ENCODE data around the gene PHETA2. TPM values are rescaled to one million over a fixed set of nuclear protein-coding genes. Genes with fewer than 3 reads are reported as not detected.

The PHETA2 gene
- total RNA-seq, 1 experiment from 2014 or later, result 19.7 TPM

DNA sequence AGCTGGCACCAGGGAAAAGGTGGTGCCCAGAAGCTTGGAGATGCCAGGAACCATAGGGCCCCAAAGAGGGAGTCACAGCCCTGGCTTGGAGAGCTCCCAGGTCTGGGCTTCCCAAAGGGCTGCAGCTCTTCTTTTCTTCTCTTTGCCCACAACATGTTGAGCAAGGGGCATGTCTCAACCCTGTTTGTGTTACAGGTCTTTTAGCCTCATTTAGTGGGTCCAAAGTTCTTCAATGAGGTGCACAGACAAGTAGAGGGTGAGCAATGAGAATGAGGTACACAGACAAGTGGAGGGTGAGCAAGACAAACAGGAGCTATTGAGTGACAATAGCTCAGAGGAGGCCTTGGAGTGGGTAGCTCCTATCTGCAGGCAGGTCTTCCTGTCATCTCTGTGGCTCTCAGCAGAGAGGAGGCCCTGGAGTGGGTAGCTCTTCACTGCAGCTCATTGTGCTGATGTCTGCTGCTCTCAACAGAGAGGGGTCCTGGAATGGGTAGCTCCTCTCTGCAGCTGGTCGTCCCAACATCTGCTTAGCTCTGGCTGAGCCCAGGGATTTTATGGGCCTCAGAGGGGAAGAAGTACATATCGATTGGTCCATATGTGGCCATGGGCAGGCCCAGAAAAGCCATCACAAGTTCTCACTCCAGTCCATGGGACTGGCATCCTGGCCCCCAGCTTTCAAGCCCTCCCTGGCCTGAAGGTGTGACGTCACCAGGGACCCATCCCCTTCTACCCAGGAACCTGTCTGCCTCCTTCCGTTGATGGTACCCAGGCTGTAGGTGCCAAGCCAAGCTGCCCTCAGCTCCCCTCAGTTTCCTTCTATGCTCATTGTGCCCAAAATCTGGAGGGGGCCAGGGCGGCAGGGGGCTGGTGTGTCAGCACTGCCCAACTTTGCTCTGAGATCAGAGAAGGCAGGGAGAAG, 40.5 kb upstream of the PHETA2 start:
- Mint-ChIP-seq H3K27ac (ENCODE audit: unreplicated experiment) (no peak overlapping the region), H3K27me3 (ENCODE audit: insufficient read depth, unreplicated experiment) (peaks cover 2% of the 10 kb centered on the region), H3K9me3 (ENCODE audit: unreplicated experiment) (no peaks in the 10 kb centered on the region), H3K4me1 (ENCODE audit: low read depth, unreplicated experiment) (no peaks in the 10 kb centered on the region), H3K36me3 (ENCODE audit: insufficient read depth, unreplicated experiment) (no peaks in the 10 kb centered on the region), H3K4me3 (ENCODE audit: unreplicated experiment) (no peak overlapping the region)
- BruUV-seq (replicated peaks), result no TSS peak
- ChIA-PET POLR2A (no interaction called here), CTCF (interaction anchor here (1.0 kb wide), 1 partner anchor 87 kb away, joined by 3 read pairs; the partner anchor contains the start of gene CENPM)
- H3K9me3 ChIP-seq, result peaks cover 16% of the 10 kb centered on the region
- H3K27me3 ChIP-seq (replicated peaks; ENCODE audit: control insufficient read depth, insufficient read depth, low read length), result no peaks in the 10 kb centered on the region
- no peak for DNase-seq
- TF ChIP-seq, protein P1, sequence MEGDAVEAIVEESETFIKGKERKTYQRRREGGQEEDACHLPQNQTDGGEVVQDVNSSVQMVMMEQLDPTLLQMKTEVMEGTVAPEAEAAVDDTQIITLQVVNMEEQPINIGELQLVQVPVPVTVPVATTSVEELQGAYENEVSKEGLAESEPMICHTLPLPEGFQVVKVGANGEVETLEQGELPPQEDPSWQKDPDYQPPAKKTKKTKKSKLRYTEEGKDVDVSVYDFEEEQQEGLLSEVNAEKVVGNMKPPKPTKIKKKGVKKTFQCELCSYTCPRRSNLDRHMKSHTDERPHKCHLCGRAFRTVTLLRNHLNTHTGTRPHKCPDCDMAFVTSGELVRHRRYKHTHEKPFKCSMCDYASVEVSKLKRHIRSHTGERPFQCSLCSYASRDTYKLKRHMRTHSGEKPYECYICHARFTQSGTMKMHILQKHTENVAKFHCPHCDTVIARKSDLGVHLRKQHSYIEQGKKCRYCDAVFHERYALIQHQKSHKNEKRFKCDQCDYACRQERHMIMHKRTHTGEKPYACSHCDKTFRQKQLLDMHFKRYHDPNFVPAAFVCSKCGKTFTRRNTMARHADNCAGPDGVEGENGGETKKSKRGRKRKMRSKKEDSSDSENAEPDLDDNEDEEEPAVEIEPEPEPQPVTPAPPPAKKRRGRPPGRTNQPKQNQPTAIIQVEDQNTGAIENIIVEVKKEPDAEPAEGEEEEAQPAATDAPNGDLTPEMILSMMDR (IDR thresholded peaks at IDR 0.05; ENCODE audit: insufficient read depth in 1 of 2, low read depth in 1 of 2, low read length in 1 of 2, severe bottlenecking in 1 of 2, unreplicated experiment in 1 of 2), result no peak
- no peak overlapping the region for H3K4me3 ChIP-seq (ENCODE audit: low read depth, low read length)
- H3K4me1 ChIP-seq, result no peaks in the 10 kb centered on the region
- intact Hi-C loops (cut with micrococcal nuclease; ENCODE audit: unreplicated experiment), result no loop called here
- H3K36me3 ChIP-seq (ENCODE audit: control insufficient read depth, insufficient read depth, low read length), result no peaks in the 10 kb centered on the region

GRCh38 chr22:42035256-42035655, 38.8 kb upstream of the PHETA2 start:
- ChIA-PET CTCF (no interaction called here), POLR2A (no interaction called here)
- Histone ChIP-seq H3K4me1 (no peaks in the 10 kb centered on the region), H3K9me3 (peaks cover 16% of the 10 kb centered on the region), H3K27me3 (replicated peaks; ENCODE audit: control insufficient read depth, insufficient read depth, low read length) (no peaks in the 10 kb centered on the region), H3K4me3 (ENCODE audit: low read depth, low read length) (no peak overlapping the region), H3K36me3 (ENCODE audit: control insufficient read depth, insufficient read depth, low read length) (no peaks in the 10 kb centered on the region)
- Mint-ChIP-seq H3K9me3 (ENCODE audit: unreplicated experiment) (no peaks in the 10 kb centered on the region), H3K4me1 (ENCODE audit: low read depth, unreplicated experiment) (no peaks in the 10 kb centered on the region), H3K36me3 (ENCODE audit: insufficient read depth, unreplicated experiment) (no peaks in the 10 kb centered on the region), H3K27ac (ENCODE audit: unreplicated experiment) (no peak overlapping the region), H3K4me3 (ENCODE audit: unreplicated experiment) (no peak overlapping the region), H3K27me3 (ENCODE audit: insufficient read depth, unreplicated experiment) (peaks cover 4% of the 10 kb centered on the region)
- TF ChIP-seq, protein P1 (IDR thresholded peaks at IDR 0.05; ENCODE audit: insufficient read depth in 1 of 2, low read depth in 1 of 2, low read length in 1 of 2, severe bottlenecking in 1 of 2, unreplicated experiment in 1 of 2), result no peak
- no peak for DNase-seq
- BruUV-seq (replicated peaks), result no TSS peak
- intact Hi-C loops (cut with micrococcal nuclease; ENCODE audit: unreplicated experiment), result no loop called here

- DNase-seq, result no peak
- H3K36me3 ChIP-seq (ENCODE audit: control insufficient read depth, insufficient read depth, low read length), result no peaks in the 10 kb centered on the region
Observed at GRCh38 chr22:42039271-42039670, 34.8 kb upstream of the PHETA2 start.

More at GRCh38 chr22:42039271-42039670, 34.8 kb upstream of the PHETA2 start:
- no peak overlapping the region for H3K4me3 Mint-ChIP-seq (ENCODE audit: unreplicated experiment)
- intact Hi-C loops (cut with micrococcal nuclease; ENCODE audit: unreplicated experiment), result no loop called here
- no peaks in the 10 kb centered on the region for H3K4me1 Mint-ChIP-seq (ENCODE audit: low read depth, unreplicated experiment)
- Histone ChIP-seq H3K27me3 (replicated peaks; ENCODE audit: control insufficient read depth, insufficient read depth, low read length) (no peaks in the 10 kb centered on the region), H3K9me3 (peaks cover 6% of the 10 kb centered on the region), H3K4me1 (no peaks in the 10 kb centered on the region), H3K4me3 (ENCODE audit: low read depth, low read length) (no peak overlapping the region)
- no peaks in the 10 kb centered on the region for H3K36me3 Mint-ChIP-seq (ENCODE audit: insufficient read depth, unreplicated experiment)
- ChIA-PET CTCF (no interaction called here), POLR2A (no interaction called here)
- TF ChIP-seq, protein P1 (IDR thresholded peaks at IDR 0.05; ENCODE audit: insufficient read depth in 1 of 2, low read depth in 1 of 2, low read length in 1 of 2, severe bottlenecking in 1 of 2, unreplicated experiment in 1 of 2), result no peak
- no TSS peak for BruUV-seq (replicated peaks)
- peaks cover 9% of the 10 kb centered on the region for H3K27me3 Mint-ChIP-seq (ENCODE audit: insufficient read depth, unreplicated experiment)
- H3K9me3 Mint-ChIP-seq (ENCODE audit: unreplicated experiment), result peaks cover 22% of the 10 kb centered on the region
- H3K27ac Mint-ChIP-seq (ENCODE audit: unreplicated experiment), result no peak overlapping the region
